GM19193 (cell line): ENCODE data around the gene RBL1.

ENCODE experiments used
- POLR2A ChIP-seq: IDR thresholded peaks from 4 replicates; pipeline ENCODE4 v1.6.1; 2011; ENCODE audit not compliant: insufficient read depth, insufficient read length; ENCODE audit errors: extremely low read depth

The RBL1 gene

GRCh38 chr20:37011147-37011546 lies 84.7 kb downstream of the RBL1 start:
- TF ChIP-seq POLR2A = no peak

DNA sequence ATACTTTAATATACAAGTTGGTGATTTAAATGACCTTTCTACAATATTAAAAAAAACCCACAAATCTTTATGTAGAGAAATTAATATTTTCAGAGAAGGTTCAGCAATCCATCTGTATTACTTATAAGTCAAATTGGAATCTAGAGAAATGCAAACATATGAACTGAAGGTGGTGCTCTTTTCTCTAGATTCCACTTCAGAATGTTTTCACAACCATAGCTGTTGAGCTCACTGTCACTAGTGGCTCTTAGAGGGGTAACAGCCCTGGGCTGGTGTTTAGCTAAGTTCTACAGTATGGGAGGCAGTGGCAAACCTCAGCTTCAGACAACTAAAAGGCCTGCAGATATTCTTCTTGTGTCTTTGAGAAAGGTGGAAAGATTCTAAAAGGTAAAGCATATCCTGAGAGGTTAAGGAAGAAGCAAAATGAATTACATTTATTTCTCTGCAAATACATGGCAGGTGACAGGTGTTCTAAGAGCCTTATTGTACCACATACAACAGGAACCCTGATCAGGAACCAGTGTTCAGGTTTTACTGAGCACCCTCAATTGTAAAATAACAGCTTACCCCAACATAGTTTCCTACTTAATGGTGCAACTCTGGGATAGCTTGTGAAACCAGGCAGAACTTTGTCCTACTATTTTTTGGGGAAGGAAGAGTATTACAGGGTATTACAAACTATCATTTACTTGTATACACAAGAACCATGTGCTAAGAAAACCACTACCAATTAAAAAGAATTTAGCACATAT lies 87.7 kb downstream of the RBL1 start:
- TF ChIP-seq POLR2A = no peak

DNA sequence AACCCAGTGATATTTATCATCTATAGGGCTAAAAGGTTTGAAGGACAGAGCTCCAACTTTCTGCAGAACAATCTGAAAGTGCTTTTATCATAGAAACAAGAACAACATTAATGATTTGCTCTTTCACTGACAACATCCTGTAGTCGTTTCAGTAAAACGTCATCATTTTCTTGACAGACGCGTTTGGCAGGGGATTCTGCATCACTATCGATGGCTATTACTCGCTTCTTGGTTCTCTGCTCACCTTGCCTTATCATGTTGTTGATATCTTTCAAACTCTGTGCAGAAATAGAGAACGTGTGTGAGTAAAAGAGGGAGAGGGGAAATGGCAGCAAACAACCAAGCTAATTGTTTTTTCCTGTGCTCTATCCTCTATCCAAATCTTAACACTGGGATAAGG lies 97.1 kb downstream of the RBL1 start:
- TF ChIP-seq POLR2A = no peak

- no peak for TF ChIP-seq POLR2A
These were observed 98.7 kb downstream of the RBL1 start for GRCh38 chr20:36997121-36997520.

- TF ChIP-seq POLR2A = no peak
These were observed 102.9 kb downstream of the RBL1 start for GRCh38 chr20:36992802-36993334.

- TF ChIP-seq POLR2A = no peak
These were observed 104.1 kb downstream of the RBL1 start for GRCh38 chr20:36991703-36992102.

DNA sequence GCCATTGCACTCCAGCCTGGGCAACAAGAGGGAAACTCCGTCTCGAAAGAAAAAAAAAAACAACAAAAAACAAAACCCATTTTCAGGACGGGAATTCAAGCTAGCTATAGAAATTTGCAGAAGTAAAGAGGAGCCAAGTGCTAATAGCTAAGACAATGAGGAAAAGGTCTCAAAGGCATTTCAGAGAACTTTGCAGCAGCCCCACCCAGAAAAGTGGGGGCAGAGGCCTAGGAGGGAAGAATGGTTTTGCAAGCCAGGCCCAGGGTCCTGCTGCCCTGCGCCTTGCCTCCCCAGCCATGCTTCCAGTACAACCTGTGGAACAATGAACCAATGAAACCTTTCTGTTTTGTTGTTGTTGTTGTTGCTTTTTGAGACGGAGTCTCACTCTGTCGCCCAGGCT lies 106.0 kb downstream of the RBL1 start:
- TF ChIP-seq POLR2A = no peak

- TF ChIP-seq POLR2A = no peak
These were observed 107.3 kb downstream of the RBL1 start for GRCh38 chr20:36988494-36988966.

- TF ChIP-seq POLR2A = no peak
These were observed 111.5 kb downstream of the RBL1 start for GRCh38 chr20:36984257-36984638.

GRCh38 chr20:36975099-36975818 lies 120.5 kb downstream of the RBL1 start:
- TF ChIP-seq POLR2A = no peak

DNA sequence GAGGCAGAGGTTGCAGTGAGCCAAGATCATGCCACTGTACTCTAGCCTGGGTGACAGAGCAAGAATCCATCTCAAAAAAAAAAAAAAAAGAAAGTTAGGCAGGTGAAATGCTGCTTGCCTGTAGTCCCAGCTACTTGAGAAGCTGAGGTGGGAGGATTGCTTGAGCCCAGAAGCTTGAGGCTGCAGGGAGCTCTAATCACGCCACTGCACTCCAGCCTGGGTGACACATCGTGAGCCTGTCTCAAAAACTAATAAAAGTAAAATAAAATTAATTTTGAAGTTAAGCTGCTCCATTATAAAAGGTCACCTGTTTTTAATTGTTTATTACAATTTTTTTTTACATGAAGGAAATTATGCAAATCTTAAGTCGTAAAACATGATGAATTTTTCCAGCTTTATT lies 121.1 kb downstream of the RBL1 start:
- TF ChIP-seq POLR2A = no peak

- TF ChIP-seq POLR2A = no peak
These were observed 124.7 kb downstream of the RBL1 start for GRCh38 chr20:36971103-36971502.

DNA sequence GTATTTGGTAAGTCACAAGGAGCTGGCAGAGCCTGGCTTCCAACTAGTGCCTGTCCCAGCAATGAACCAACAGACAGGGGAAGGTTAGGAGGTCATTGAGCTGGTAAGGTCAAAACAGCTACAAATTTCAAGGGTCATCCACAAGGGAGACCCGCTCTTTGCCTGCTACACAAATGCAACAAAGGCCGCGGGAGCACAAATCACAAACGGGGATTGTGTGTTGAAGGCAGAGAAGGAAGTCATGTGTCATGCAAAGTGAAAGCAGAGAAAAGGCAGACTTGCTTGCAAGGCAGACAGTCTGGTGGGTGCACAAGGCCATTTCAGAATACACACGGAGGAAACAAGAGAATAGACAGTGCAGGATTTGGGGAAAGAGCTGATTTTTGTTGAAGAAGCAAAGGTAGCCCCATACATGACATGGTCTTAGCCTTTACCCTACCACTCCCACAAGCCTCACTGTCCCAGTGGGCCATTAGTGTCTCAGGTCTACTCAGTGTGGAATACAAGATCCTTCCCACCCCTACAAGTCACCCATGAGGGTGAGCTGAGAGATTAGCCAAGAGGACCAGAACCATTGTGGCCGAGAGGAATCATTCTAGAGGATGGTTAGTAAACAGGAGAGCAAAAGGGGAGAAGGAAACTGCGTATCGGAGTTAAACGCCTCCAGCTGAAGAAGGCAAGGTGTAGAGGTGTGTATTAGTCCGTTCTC lies 126.2 kb downstream of the RBL1 start:
- TF ChIP-seq POLR2A = no peak

GRCh38 chr20:36969051-36969450 lies 126.7 kb downstream of the RBL1 start:
- no peak for TF ChIP-seq POLR2A

DNA sequence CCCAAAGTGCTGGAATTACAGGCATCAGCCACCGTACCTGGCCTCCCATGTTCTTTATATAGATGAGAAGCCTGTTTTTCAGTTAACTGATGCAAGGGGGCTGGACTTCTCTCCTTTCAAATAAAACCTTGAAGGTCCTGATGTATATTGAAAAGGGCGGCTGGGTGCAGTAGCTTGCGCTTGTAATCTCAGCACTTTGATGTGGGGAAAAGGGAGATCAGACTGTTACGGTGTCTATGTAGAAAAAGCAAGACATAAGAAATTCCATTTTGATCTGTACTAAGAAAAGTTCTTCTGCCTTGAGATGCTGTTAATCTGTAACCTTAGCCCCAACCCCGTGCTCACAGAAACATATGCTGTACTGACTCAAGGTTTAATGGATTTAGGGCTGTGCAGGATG lies 128.2 kb downstream of the RBL1 start:
- no peak for TF ChIP-seq POLR2A
